Prostate gland (tissue), 2 donors: Measurements from ENCODE around the gene JMJD8.

ENCODE experiments used
- CTCF ChIP-seq, 4 experiments: fragments of 200-600 bp in 2 of 4; fragments of 450-650 bp in 2 of 4; sonication (generic) in 2 of 4; IDR thresholded peaks; 1 replicate in 3 of 4; 2 replicates in 1 of 4; pipeline ENCODE4 v1.5.1; 2016 to 2019; ENCODE audit warnings: antibody characterized with exemption in 4 of 4, mild to moderate bottlenecking in 2 of 4, moderate library complexity in 2 of 4
- POLR2A ChIP-seq: fragments of 450-650 bp; IDR thresholded peaks from one replicate; pipeline ENCODE4 v1.6.1; 2016; ENCODE audit warnings: antibody characterized with exemption, mild to moderate bottlenecking

GRCh38 chr16:660132-660458 is 24.0 kb downstream of the JMJD8 start:
- no peak for TF ChIP-seq CTCF (IDR thresholded peaks at IDR 0.05)
- no peak for TF ChIP-seq POLR2A
